Vagina (tissue), 2 donors: ENCODE measurements around the gene TMEM106C. TPM values are rescaled to one million over a fixed set of nuclear protein-coding genes. Genes with fewer than 3 reads are reported as not detected.

Experiments used
- DNase-seq, 2 donors: peaks; one replicate each; pipeline ENCODE4 v3.0.0-alpha.2; 2017; ENCODE audit errors: extremely low spot score in 2 of 2
- H3K27ac ChIP-seq: fragments of 200-600 bp; sonication (generic); one replicate; pipeline ENCODE4 v1.5.1; 2019
- H3K27me3 ChIP-seq: fragments of 200-600 bp; sonication (generic); one replicate; pipeline ENCODE4 v1.5.1; 2019
- H3K36me3 ChIP-seq, 2 donors: fragments of 200-600 bp; sonication (generic); one replicate each; pipeline ENCODE4 v1.5.1; 2017 to 2019
- H3K4me1 ChIP-seq: fragments of 200-600 bp; sonication (generic); one replicate; pipeline ENCODE4 v1.5.1; 2019
- H3K4me3 ChIP-seq, 2 donors: fragments of 200-600 bp; sonication (generic); 1 replicate in 1 of 2; 2 replicates in 1 of 2; pipeline ENCODE4 v1.5.1; 2016 to 2019
- H3K9me3 ChIP-seq: fragments of 200-600 bp; sonication (generic); one replicate; pipeline ENCODE4 v1.5.1; 2019
- CTCF ChIP-seq, 3 experiments: fragments of 450-650 bp in 2 of 3; fragments of 200-600 bp in 1 of 3; sonication (generic) in 1 of 3; IDR thresholded peaks; one replicate each; pipeline ENCODE4 v1.5.1; 2017 to 2019; ENCODE audit warnings: antibody characterized with exemption in 3 of 3, mild to moderate bottlenecking in 2 of 3, moderate library complexity in 2 of 3
- POLR2A ChIP-seq, 2 donors: fragments of 450-650 bp; IDR thresholded peaks; one replicate each; pipeline ENCODE4 v1.6.1; 2017; ENCODE audit warnings: antibody characterized with exemption in 2 of 2, mild to moderate bottlenecking in 2 of 2, moderate library complexity in 2 of 2
- POLR2AphosphoS5 ChIP-seq, 2 donors: sonication (generic); formaldehyde crosslinking; IDR thresholded peaks; one replicate each; pipeline ENCODE4 v1.9.0; 2017; ENCODE audit warnings: antibody characterized with exemption in 2 of 2, mild to moderate bottlenecking in 2 of 2, low read depth in 1 of 2; ENCODE audit not compliant: insufficient read depth in 1 of 2
- intact Hi-C: fragments of 100-400 bp; cut with DNase I; formaldehyde crosslinking; loops from one replicate; pipeline ENCODE4 v1.15.1; 2023
- total RNA-seq: library from RNA; depleted of rRNA; stranded (reverse); fragments of >200 nt; gene quantifications from one replicate; pipeline ENCODE4 v1.2.3, GENCODE V29; 2016

The TMEM106C gene
- total RNA-seq, 1 donor from 2014 or later, result 25.3 TPM

- no peaks in the 10 kb centered on the region for H3K9me3 ChIP-seq
- H3K27me3 ChIP-seq, result peaks cover 14% of the 10 kb centered on the region
- no peaks in the 10 kb centered on the region for H3K36me3 ChIP-seq
- TF ChIP-seq POLR2AphosphoS5 (IDR thresholded peaks at IDR 0.05; ENCODE audit: insufficient read depth in 1 of 2, low read depth in 1 of 2), result no peak
- TF ChIP-seq POLR2A (IDR thresholded peaks at IDR 0.05), result no peak
- TF ChIP-seq CTCF (IDR thresholded peaks at IDR 0.05), result no peak
- intact Hi-C loops, result no loop called here
- H3K4me3 ChIP-seq, result no peak overlapping the region
- peaks cover 16% of the 10 kb centered on the region for H3K4me1 ChIP-seq
- no peak for DNase-seq
- no peak overlapping the region for H3K27ac ChIP-seq
These were observed 45.0 kb downstream of the TMEM106C start for GRCh38 chr12:48008349-48008748.

- DNase-seq, result no peak
- H3K4me3 ChIP-seq, result no peak overlapping the region
- no peaks in the 10 kb centered on the region for H3K36me3 ChIP-seq
- H3K4me1 ChIP-seq, result peaks cover 10% of the 10 kb centered on the region
- no peak overlapping the region for H3K27ac ChIP-seq
- intact Hi-C loops, result no loop called here
- no peaks in the 10 kb centered on the region for H3K9me3 ChIP-seq
- H3K27me3 ChIP-seq, result peaks cover 14% of the 10 kb centered on the region
- TF ChIP-seq CTCF (IDR thresholded peaks at IDR 0.05) (no peak), POLR2AphosphoS5 (IDR thresholded peaks at IDR 0.05; ENCODE audit: insufficient read depth in 1 of 2, low read depth in 1 of 2) (no peak), POLR2A (IDR thresholded peaks at IDR 0.05) (no peak)
These were observed 45.6 kb downstream of the TMEM106C start for GRCh38 chr12:48008950-48009349.

GRCh38 chr12:48009471-48009870 is 46.1 kb downstream of the TMEM106C start:
- no peaks in the 10 kb centered on the region for H3K36me3 ChIP-seq
- H3K9me3 ChIP-seq, result no peaks in the 10 kb centered on the region
- intact Hi-C loops, result no loop called here
- TF ChIP-seq CTCF (IDR thresholded peaks at IDR 0.05) (no peak), POLR2A (IDR thresholded peaks at IDR 0.05) (no peak), POLR2AphosphoS5 (IDR thresholded peaks at IDR 0.05; ENCODE audit: insufficient read depth in 1 of 2, low read depth in 1 of 2) (no peak)
- no peak for DNase-seq
- H3K4me1 ChIP-seq, result peaks cover 5% of the 10 kb centered on the region
- no peak overlapping the region for H3K4me3 ChIP-seq
- H3K27ac ChIP-seq, result no peak overlapping the region
- H3K27me3 ChIP-seq, result peaks cover 11% of the 10 kb centered on the region

- DNase-seq, result no peak
- Histone ChIP-seq H3K36me3 (no peaks in the 10 kb centered on the region), H3K4me3 (no peak overlapping the region), H3K4me1 (no peaks in the 10 kb centered on the region), H3K9me3 (no peaks in the 10 kb centered on the region), H3K27me3 (peaks cover 3% of the 10 kb centered on the region), H3K27ac (no peak overlapping the region)
- TF ChIP-seq POLR2A (IDR thresholded peaks at IDR 0.05), result no peak
- TF ChIP-seq POLR2AphosphoS5 (IDR thresholded peaks at IDR 0.05; ENCODE audit: insufficient read depth in 1 of 2, low read depth in 1 of 2), result no peak
- TF ChIP-seq CTCF (IDR thresholded peaks at IDR 0.05), result no peak
- intact Hi-C loops, result no loop called here
These were observed 47.1 kb downstream of the TMEM106C start for GRCh38 chr12:48010366-48010970.

GRCh38 chr12:48012070-48012469 is 48.7 kb downstream of the TMEM106C start:
- DNase-seq, result no peak
- Histone ChIP-seq H3K9me3 (no peaks in the 10 kb centered on the region), H3K4me3 (no peak overlapping the region), H3K36me3 (no peaks in the 10 kb centered on the region), H3K27me3 (no peaks in the 10 kb centered on the region), H3K27ac (no peak overlapping the region), H3K4me1 (no peaks in the 10 kb centered on the region)
- no peak for TF ChIP-seq POLR2A (IDR thresholded peaks at IDR 0.05)
- TF ChIP-seq POLR2AphosphoS5 (IDR thresholded peaks at IDR 0.05; ENCODE audit: insufficient read depth in 1 of 2, low read depth in 1 of 2), result no peak
- no peak for TF ChIP-seq CTCF (IDR thresholded peaks at IDR 0.05)
- intact Hi-C loops, result no loop called here
